Measurements from ENCODE around the gene PGA3.
"Not testable (repeated sequence)": the region's sequence is repeated elsewhere in the genome, so short reads cannot be mapped to it uniquely, and the experiment has no call there.

PGA3 gene

DNA sequence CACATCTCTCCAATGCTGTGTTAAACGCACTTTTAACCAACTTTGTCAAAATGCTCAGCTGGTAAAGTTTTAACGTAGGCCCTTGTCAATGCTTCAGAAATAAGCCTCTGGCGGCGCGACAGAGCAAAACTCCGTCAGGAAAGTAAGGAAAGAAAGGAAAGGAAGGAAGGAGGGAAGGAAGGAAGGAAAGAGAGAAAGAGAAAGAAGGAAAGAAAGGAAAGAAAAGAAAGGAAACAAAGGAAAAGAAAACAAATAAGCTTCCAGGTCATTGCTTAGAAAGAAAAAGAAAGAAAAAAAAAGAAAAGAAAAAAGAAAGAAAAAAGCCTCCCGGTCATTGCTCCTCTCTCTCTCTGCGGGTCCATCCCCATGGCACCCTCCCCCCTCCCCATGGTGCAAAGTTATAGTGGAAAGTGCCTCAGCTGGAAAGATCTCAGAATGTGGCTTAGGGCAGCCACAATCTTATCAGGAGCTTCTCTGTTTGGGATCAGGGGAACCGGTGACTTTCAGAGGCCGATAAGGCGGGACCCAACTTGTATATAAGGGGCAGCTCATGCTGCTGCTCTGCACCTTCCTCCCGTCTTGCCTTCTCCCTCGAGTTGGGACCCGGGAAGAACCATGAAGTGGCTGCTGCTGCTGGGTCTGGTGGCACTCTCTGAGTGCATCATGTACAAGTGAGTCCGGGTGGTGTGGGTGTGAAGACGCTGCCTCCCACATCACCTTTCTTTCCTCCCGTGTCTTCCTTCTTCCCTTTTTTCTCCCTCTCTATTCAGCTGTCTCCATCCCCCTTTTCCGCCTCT, at the start of gene PGA3:
Gene PGA3 (plus strand): TSS at position 566 of the 797 bp plus-strand sequence. CDS start 50 bp downstream, at position 616.
- not testable (repeated sequence) for DNase-seq

- no peak for DNase-seq
Observed at GRCh38 chr11:61153593-61154095, 49.7 kb upstream of the PGA3 start.

- DNase-seq: no peak
Observed at GRCh38 chr11:61154528-61154927, 48.8 kb upstream of the PGA3 start.

DNA sequence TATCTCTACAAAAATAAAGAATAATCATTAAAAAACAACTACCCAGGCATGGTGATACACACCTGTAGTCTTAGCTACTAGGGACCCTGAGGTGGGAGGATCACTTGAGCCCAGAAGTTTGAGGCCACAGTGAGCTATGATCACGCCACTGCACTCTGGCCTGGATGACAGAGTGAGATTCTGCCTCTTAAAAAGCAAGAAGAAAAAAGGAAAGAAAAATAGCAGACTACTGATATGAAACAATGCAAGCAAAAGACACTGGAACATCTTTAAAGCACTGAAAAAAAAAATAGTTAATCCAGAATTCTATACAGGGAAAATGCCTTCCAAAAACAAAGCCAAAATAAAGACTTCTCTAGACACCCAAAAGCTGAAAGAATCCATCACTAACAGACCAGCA, 48.0 kb upstream of the PGA3 start:
- no peak for DNase-seq

- DNase-seq: no peak
Observed at GRCh38 chr11:61155741-61156140, 47.6 kb upstream of the PGA3 start.

GRCh38 chr11:61157743-61158142, 45.6 kb upstream of the PGA3 start:
- no peak for DNase-seq

- no peak for DNase-seq
Observed at GRCh38 chr11:61158691-61159381, 44.5 kb upstream of the PGA3 start.

DNA sequence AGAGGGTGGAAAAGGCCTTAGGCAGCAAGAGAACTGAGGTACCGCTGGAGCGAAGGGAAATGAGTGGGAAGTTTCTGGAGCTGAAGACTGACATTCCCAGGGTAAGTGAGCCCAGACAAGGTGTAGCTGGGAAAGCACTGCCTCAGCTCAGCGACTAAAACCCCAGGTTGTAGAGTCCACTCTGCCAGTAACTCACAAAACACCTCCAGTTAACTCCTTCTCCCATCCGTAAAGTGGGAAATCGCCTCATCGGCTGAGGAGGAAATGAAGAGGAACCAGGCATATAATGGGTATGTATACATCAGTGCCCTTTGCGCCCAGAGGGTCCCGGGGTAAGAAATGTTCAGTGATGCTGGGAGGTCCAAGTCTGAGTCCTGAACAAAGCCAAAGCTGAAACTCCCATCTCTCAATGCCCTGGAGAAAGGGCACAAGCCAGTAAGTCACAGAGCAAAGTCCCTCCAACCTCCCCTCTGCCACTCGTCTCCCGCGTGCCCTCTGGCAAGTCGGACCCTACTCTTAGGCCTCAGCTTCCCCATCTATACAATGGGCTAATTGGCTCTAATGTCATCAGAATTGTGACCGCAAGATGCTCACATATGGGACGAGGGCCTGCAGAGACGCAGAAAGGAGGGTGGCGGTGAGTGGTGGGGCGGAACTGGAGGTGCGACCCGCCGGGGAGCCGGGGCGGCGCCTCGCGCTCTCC, 42.7 kb upstream of the PGA3 start:
- no peak for DNase-seq

GRCh38 chr11:61161190-61162091, 41.9 kb upstream of the PGA3 start, which contains the start of gene VPS37C:
VPS37C (minus strand) TSS chr11:61161426; CDS start chr11:61138829, 22,597 bp downstream.
- DNase-seq: peak; percentile 99

DNA sequence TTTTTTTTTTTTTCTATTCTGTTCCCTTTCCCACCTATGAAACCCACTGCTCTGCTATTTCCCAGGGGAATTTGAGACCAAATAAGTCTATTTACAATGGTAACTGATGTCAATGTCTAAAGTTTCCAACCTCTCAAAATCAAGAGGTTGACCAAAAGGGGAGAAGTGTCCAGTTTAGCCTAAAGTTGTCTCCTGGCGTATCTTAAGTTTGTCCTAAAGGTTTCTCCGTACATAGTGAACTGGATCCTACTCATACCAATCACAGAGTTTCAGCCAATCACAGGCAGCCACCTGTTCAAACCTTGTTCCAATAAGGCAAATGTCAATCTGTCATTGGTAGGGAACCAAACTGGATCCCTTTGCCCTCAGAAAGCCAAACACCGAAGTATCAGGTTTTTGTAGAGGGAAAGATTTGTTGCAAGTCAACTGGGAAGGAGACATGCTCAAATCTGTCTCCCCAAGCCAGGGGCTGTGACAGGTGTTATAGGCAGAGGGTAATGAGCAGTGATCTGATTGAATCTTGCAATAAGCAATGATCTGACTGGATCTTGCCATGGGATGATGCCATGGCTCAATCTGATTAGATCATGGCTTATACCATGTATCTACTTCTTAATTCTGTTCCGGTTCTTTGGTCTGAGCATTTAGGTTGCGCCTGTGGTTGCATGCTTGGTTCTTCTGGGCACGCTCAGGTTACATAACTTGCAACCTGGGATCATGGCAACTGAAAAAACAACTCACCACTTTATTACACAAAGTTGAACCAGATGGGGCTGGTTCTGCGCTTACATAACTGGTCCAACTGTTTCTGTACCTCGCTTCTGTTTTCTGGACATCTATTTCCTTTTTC, 41.0 kb upstream of the PGA3 start:
- no peak for DNase-seq

- DNase-seq: no peak
Observed at GRCh38 chr11:61163021-61163420, 40.3 kb upstream of the PGA3 start.

DNA sequence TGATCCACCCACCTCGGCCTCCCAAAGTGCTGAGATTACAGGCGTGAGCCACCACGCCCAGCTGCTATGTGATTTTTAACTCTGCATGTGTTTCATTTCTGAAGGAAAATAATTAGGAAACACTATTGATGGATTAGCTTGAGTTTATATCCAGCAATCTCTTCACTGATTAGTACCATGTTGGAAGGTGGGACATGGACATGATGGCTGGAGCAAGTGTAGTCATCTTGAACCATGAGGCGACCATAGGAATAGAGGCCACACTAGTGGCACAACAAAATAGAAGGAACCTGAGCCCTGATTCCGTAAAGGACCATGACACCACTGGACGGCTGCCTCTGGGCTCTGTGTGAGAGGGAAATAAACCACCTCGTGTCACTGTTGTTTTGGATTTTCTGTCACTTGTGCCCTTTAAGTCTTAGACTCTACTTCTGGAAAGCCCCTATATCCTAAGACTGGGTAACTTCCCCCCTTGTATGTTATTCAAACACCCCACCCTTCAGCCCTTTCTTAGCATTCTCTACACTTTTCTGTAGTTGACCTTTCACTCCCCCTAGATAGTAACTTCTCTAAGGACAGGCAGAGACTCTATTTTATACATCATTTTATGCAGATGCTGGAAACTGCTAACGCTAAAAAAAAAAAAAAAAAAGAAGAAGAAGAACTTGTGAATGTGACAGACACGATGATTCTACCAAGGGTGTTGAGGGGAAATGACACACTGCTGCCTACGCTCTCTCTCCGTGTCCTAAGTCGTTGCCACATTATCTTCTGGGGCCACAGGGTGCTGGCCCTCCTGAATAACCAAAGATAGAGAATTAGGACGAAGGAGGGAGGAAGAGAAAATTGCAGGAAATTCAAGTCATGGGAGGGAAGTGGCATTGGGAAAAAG, 39.4 kb upstream of the PGA3 start:
- DNase-seq: no peak

DNA sequence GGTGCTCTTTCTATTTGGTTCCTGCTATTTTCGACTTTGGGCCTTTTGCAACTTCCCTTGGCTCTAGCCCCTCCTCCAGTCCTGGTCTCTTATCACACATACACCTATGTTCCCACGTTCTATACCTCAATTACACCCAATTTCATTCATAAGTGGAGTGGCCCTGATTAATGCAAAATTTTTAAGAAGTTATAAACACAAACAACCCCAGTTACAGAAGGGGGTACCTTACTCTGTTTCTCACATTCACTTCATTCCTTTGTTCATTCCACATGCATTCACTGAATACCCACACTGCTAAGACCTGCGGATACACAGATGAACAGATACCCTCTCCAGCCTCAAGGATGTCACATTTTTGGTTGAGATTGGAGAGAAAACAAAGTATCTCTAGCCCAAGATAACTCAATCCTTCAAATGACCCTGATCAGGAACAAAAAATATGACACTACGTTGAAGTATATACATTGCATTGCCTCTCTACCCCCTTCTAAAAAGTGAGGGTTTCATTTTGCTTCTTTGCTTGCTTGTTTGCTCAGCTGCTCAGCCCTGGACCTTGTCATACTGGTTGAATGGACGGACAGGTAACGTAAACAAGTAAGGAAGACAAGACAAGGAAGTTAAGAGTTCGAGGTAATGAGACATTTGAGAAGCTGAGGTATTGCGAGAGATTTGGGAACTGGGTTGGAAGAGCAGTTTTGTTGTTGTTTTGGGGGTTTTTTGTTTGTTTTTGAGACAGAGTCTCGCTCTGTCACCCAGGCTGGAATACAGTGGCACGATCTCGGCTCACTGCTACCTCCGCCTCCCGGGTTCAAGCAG, 38.5 kb upstream of the PGA3 start:
- no peak for DNase-seq

GRCh38 chr11:61165785-61166184, 37.5 kb upstream of the PGA3 start:
- DNase-seq: not testable (repeated sequence)

GRCh38 chr11:61166331-61166730, 37.0 kb upstream of the PGA3 start:
- DNase-seq: not testable (repeated sequence)

GRCh38 chr11:61168042-61168688, 35.1 kb upstream of the PGA3 start:
- no peak for DNase-seq

- no peak for DNase-seq
Observed at GRCh38 chr11:61168800-61169199, 34.5 kb upstream of the PGA3 start.

- no peak for DNase-seq
Observed at GRCh38 chr11:61170566-61170965, 32.7 kb upstream of the PGA3 start.

DNA sequence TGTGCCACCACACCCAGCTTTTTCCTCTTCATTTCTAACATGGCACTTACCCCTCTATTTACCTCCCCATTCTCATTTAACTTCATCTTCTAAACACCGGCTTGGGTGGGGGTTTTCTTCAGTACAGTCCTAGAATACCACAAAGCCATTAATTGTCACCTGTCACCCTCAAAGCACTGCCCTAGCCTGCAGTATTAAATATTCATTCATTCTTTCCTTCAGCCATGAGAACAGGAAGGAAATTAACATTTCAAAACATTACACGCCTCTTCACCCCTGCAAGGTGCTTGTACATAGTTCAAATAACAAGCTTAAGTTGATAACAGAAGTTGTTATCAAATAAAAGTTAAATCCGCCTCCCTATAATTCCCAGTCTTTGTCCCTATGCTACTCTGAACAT, 31.4 kb upstream of the PGA3 start:
- DNase-seq: no peak
